LNCaP clone FGC (cell line): ENCODE results near the gene TVP23A.
"Not testable (repeated sequence)": the region's sequence is repeated elsewhere in the genome, so short reads cannot be mapped to it uniquely, and the experiment has no call there.

Source experiments
- DNase-seq: peaks from one replicate; pipeline ENCODE4 v3.0.0-alpha.2; 2011; ENCODE audit warnings: low read depth
- H3K4me3 ChIP-seq: 2 replicates; pipeline ENCODE4 v1.5.1; 2011; ENCODE audit warnings: mild to moderate bottlenecking, low read depth, low read length, control low read depth
- TF ChIP-seq, protein P1 (sequence below): IDR thresholded peaks from 2 replicates; pipeline ENCODE4 v1.5.1; 2012; ENCODE audit warnings: mild to moderate bottlenecking; ENCODE audit not compliant: control insufficient read depth, insufficient read depth; ENCODE audit errors: extremely low read depth

TVP23A gene

DNA sequence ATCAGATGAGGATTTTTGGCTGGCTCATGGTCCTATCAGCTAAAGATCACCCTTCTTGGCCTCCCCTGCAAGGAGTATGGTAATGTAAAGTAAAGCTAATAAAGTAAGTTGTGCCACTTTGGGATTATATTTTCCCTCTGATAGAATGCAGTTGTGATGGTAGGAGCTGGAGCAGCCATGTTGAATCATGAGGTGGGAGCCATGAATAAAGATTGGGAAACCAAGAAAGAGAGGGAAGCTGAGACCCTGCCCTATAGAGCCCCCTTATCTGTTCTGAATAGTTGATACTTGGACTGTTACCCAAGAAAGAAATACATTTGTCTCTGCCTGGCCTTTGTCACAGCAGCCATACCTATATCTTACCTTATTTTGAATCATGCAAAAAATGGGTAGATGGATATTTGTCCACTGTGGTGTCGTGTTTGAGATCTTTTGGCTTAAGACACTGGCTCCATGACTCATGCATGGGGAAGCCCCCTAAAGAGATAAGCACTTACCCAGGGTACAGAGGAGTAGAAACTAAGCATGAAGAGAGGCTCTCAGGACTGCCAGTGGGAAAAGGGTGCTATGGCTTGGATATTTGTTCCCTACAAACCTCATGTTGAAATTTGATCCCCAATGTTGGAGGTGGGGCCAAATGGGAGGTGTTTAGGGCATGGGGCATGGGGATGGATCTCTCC lies 17.7 kb upstream of the TVP23A start:
- no peak for DNase-seq
- TF ChIP-seq, protein P1, sequence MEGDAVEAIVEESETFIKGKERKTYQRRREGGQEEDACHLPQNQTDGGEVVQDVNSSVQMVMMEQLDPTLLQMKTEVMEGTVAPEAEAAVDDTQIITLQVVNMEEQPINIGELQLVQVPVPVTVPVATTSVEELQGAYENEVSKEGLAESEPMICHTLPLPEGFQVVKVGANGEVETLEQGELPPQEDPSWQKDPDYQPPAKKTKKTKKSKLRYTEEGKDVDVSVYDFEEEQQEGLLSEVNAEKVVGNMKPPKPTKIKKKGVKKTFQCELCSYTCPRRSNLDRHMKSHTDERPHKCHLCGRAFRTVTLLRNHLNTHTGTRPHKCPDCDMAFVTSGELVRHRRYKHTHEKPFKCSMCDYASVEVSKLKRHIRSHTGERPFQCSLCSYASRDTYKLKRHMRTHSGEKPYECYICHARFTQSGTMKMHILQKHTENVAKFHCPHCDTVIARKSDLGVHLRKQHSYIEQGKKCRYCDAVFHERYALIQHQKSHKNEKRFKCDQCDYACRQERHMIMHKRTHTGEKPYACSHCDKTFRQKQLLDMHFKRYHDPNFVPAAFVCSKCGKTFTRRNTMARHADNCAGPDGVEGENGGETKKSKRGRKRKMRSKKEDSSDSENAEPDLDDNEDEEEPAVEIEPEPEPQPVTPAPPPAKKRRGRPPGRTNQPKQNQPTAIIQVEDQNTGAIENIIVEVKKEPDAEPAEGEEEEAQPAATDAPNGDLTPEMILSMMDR: no peak
- no peak overlapping the region for H3K4me3 ChIP-seq

DNA sequence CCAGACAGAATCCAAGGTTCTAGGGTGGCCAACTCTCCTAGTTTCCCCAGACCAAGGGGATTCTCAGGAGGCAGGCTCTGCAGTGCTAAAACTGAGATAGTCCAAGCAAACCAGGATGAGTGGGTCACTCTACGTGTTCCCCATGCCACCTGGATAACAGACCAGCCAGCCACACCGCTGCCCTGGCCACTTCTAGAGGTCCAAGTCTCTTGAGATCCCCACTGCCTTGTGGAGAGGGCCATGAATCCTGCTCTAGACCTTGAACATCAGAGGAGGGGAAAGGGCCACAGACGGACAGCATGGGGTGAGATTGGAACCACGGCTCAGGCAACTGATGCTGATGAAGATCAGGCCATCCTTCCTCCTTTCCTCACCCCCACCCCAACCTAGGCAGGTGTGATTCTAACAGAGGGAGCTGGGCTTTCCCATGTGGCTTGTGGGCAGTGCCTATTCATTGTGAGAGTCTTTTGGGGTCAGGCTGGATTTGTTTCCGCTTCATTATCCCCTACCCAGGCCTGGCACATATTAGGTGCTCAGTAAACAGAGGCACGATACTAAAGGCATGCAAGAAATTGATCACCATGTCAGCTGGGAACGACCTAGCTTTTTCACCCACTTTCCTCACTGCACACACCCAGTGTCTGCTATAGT lies 16.8 kb upstream of the TVP23A start:
- no peak for DNase-seq
- TF ChIP-seq, protein P1: no peak
- H3K4me3 ChIP-seq: no peak overlapping the region

DNA sequence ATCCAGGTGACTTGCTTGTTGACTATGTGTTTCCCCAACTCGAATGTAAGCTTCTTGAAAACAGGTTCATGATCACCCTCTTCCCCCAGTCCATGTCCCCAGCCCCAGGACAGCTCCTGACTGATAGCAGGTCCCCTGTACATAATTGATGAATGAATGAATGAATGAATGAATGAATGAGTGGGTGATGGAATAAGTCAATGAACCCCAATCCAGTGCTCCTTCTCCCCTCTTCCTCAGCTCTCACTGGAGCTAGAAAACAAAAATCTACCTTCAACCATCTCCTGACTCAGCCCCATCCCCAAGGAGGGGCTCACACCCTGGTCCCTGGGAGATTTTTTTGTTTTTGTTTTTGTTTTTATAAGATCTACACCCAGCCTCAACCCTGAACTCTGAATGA lies 16.2 kb upstream of the TVP23A start:
- no peak overlapping the region for H3K4me3 ChIP-seq
- DNase-seq: no peak
- TF ChIP-seq, protein P1: no peak

DNA sequence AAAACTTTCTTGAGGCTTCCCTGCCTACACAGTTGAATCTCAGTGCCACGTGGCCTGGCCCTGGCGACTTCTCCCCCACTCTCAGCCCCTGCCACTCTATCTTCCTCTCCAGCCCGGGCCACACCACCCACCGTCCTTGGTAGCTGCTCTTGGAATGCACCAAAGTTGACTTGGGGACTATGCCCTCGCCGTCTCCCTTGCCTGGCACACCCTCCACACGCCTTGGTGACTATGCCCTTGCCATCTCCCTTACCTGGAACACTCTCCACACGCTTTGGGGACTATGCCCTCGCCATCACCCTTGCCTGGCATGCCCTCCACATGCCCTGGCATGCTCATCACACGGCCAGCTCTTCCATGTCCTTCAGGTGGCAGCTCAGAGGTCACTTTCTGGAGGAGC lies 15.5 kb upstream of the TVP23A start:
- no peak for DNase-seq
- TF ChIP-seq, protein P1: no peak
- H3K4me3 ChIP-seq: no peak overlapping the region

DNA sequence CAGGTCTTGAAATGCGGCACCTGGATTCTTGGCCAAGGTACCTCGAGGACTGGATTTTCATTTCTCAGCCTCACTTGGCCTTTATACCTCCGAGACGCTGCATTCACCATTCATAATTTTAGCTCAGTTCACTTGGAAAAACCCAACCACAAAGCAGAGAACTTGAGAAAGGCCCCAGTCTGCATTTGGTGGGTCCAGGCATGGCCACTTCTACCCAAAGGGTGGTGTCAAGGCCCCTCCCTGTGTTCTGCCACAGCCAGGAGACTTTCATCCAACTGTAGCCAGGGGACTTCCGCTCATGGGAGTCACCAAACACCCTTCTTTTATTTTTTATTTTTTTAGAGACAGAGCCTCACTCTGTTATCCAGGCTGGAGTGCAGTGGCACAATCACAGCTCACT lies 14.7 kb upstream of the TVP23A start:
- TF ChIP-seq, protein P1: no peak
- DNase-seq: no peak
- H3K4me3 ChIP-seq: no peak overlapping the region

DNA sequence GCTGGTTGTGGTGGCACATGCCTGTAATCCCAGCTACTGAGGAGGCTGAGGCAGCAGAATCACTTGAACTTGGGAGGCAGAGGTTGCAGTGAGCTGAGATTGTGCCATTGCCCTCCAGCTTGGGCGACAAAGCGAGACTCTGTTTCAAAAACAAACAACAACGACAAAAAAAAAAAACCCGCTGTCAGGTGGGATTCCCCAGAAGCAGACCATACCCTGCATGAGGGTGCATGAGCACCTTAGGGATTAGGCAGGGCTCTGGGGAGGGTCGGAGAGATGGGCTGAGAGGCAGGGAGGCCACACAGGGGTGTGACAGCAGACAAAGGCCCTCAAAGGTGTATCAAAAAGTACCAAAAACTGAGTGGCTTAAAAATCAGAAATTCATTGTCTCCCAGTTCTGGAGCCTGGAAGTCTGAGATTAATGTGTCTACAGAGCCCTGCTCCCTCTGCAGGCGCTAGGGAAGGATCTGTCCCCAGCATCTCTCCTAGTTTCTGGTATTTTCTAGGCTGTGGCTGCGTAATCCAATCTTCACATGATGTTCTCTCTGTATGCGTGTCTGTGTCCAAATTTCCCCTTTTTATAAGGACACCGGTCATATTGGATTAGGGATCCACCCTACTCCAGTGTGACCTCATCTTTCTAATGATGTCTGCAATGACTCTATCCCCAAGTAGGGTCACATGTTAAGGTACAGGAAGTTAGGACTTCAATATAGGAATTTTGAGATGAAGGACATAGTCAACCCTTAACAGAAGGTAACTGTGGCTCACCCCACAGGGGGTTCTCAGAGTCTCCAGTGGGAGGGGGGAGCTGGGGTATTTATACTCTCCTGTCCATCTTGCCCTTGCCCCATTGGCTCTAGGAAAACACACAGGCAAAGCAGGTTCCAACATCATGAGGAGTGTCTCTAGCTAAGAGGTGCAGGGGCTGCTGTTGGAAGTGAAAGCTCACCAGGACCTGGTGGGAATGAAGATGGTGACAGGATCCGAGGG lies 13.6 kb upstream of the TVP23A start:
- TF ChIP-seq, protein P1: no peak
- no peak overlapping the region for H3K4me3 ChIP-seq
- no peak for DNase-seq

DNA sequence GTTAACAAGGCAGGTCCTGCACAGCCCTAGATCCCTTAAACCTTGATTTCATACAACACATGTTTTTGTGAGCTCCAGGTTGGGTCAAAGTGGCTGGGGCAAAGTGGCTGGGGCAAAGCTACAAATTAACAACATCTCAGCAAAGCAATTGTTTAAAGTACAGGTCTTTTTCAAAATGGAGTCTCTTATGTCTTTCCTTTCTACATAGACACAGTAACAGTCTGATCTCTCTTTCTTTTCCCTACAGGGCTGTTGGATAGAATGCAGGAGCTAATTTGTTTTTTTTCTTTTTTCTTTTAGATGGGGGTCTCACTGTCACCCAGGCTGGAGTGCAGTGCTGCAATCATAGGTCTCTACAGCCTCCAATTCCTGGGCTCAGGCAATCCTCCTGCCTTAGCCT lies 11.6 kb upstream of the TVP23A start:
- not testable (repeated sequence) for H3K4me3 ChIP-seq, DNase-seq

DNA sequence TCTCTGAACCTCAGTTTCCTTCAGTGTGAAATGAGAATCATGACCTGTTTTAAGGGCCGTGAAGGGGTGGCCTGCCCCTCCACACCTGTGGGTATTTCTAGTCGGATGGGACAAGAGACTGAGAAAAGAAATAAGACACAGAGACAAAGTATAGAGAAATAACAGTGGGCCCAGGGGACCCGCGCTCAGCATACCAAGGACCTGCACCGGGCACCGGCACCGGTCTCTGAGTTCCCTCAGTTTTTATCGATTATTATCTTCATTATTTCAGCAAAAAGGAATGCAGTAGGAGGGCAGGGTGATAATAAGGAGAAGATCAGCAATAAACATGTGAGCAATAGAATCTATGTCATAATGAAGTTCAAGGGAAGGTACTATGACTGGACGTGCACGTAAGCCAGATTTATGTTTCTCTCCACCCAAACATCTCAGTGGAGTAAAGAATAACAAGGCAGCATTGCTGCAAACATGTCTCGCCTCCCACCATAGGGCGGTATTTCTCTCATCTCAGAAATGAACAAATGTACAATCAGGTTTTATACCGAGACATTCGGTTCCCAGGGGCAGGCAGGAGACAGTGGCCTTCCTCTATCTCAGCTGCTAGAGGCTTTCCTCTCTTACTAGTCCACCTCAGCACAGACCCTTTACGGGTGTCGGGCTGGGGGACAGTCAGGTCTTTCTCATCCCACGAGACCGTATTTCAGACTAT lies 10.9 kb upstream of the TVP23A start:
- H3K4me3 ChIP-seq, DNase-seq: not testable (repeated sequence)
